ENCODE measurements around the gene POU2F1. TPM values are rescaled to one million over a fixed set of nuclear protein-coding genes. Genes with fewer than 3 reads are reported as not detected.

Gene POU2F1
- total RNA-seq, 1 experiment from 2014 or later = 11.6 TPM

DNA sequence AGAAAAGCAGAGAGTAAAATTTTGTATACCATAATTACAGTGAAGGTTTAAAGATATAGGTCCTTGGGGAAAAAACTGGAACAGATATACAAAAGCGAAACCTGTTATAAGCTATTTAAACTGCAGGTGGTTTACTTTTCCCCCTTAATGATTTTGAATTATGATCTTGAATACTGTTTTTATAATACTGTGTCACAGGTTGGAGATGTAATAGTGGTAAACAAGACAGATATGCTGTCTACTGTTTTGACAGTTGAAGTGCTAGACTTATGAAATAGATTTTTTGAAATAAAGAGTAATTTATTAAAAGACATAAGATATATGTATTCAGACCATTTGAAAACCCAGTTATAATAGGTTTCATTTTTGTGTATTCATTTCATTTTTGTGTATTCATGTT is 168.3 kb downstream of the POU2F1 start:
- ChIA-PET CTCF (interaction anchor here (0.9 to 3.0 kb wide), 3 partner anchors 13 to 122 kb away, joined by 3 to 16 read pairs (median 4); no protein-coding TSS in a partner anchor), POLR2A (no interaction called here)
- Mint-ChIP-seq H3K27ac (ENCODE audit: low read depth, unreplicated experiment) (no peak overlapping the region), H3K27me3 (ENCODE audit: insufficient read depth, unreplicated experiment) (no peaks in the 10 kb centered on the region), H3K36me3 (ENCODE audit: insufficient read depth, unreplicated experiment) (peaks cover 12% of the 10 kb centered on the region), H3K4me3 (ENCODE audit: unreplicated experiment) (no peak overlapping the region), H3K9me3 (ENCODE audit: unreplicated experiment) (no peaks in the 10 kb centered on the region), H3K4me1 (ENCODE audit: insufficient read depth, unreplicated experiment) (no peaks in the 10 kb centered on the region)
- intact Hi-C loops (cut with micrococcal nuclease) = no loop called here
- TF ChIP-seq, protein P1, sequence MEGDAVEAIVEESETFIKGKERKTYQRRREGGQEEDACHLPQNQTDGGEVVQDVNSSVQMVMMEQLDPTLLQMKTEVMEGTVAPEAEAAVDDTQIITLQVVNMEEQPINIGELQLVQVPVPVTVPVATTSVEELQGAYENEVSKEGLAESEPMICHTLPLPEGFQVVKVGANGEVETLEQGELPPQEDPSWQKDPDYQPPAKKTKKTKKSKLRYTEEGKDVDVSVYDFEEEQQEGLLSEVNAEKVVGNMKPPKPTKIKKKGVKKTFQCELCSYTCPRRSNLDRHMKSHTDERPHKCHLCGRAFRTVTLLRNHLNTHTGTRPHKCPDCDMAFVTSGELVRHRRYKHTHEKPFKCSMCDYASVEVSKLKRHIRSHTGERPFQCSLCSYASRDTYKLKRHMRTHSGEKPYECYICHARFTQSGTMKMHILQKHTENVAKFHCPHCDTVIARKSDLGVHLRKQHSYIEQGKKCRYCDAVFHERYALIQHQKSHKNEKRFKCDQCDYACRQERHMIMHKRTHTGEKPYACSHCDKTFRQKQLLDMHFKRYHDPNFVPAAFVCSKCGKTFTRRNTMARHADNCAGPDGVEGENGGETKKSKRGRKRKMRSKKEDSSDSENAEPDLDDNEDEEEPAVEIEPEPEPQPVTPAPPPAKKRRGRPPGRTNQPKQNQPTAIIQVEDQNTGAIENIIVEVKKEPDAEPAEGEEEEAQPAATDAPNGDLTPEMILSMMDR (IDR thresholded peaks at IDR 0.05; ENCODE audit: unreplicated experiment) = no peak
- no TSS peak for BruUV-seq (replicated peaks)
- DNase-seq (ENCODE audit: unreplicated experiment) = no peak

- TF ChIP-seq, protein P1 (IDR thresholded peaks at IDR 0.05; ENCODE audit: unreplicated experiment) = no peak
- no peaks in the 10 kb centered on the region for H3K27me3 Mint-ChIP-seq (ENCODE audit: insufficient read depth, unreplicated experiment)
- H3K9me3 Mint-ChIP-seq (ENCODE audit: unreplicated experiment) = no peaks in the 10 kb centered on the region
- BruUV-seq (replicated peaks) = no TSS peak
- no peak overlapping the region for H3K27ac Mint-ChIP-seq (ENCODE audit: low read depth, unreplicated experiment)
- ChIA-PET CTCF (interaction anchor here (0.6 to 4.3 kb wide), 9 partner anchors 10 to 414 kb away, joined by 3 to 24 read pairs (median 3); no protein-coding TSS in a partner anchor), POLR2A (no interaction called here)
- no peaks in the 10 kb centered on the region for H3K4me1 Mint-ChIP-seq (ENCODE audit: insufficient read depth, unreplicated experiment)
- H3K4me3 Mint-ChIP-seq (ENCODE audit: unreplicated experiment) = no peak overlapping the region
- H3K36me3 Mint-ChIP-seq (ENCODE audit: insufficient read depth, unreplicated experiment) = peaks cover 12% of the 10 kb centered on the region
- intact Hi-C loops (cut with micrococcal nuclease) = no loop called here
- DNase-seq (ENCODE audit: unreplicated experiment) = no peak
These were observed 171.6 kb downstream of the POU2F1 start for GRCh38 chr1:167392200-167392696.

- H3K9me3 Mint-ChIP-seq (ENCODE audit: unreplicated experiment) = no peaks in the 10 kb centered on the region
- intact Hi-C loops (cut with micrococcal nuclease) = loop anchor here (2.0 kb wide), 1 partner anchor 334 kb away; no protein-coding TSS in a partner anchor
- no peak overlapping the region for H3K4me3 Mint-ChIP-seq (ENCODE audit: unreplicated experiment)
- DNase-seq (ENCODE audit: unreplicated experiment) = no peak
- no TSS peak for BruUV-seq (replicated peaks)
- H3K27me3 Mint-ChIP-seq (ENCODE audit: insufficient read depth, unreplicated experiment) = no peaks in the 10 kb centered on the region
- ChIA-PET POLR2A (interaction anchor here (0.6 to 1.2 kb wide), 3 partner anchors 132 to 153 kb away, joined by 3 to 5 read pairs (median 3); partner anchors contain the start of gene CREG1), CTCF (interaction anchor here (0.7 to 5.6 kb wide), 44 partner anchors 9 to 490 kb away, joined by 3 to 84 read pairs (median 5); partner anchors contain the start of gene STYXL2)
- H3K36me3 Mint-ChIP-seq (ENCODE audit: insufficient read depth, unreplicated experiment) = peaks cover 37% of the 10 kb centered on the region
- peak overlapping the region; percentile 31 for H3K27ac Mint-ChIP-seq (ENCODE audit: low read depth, unreplicated experiment)
- peaks cover 6% of the 10 kb centered on the region for H3K4me1 Mint-ChIP-seq (ENCODE audit: insufficient read depth, unreplicated experiment)
- TF ChIP-seq, protein P1 (IDR thresholded peaks at IDR 0.05; ENCODE audit: unreplicated experiment) = no peak
These were observed 179.8 kb downstream of the POU2F1 start for GRCh38 chr1:167400359-167400953.

DNA sequence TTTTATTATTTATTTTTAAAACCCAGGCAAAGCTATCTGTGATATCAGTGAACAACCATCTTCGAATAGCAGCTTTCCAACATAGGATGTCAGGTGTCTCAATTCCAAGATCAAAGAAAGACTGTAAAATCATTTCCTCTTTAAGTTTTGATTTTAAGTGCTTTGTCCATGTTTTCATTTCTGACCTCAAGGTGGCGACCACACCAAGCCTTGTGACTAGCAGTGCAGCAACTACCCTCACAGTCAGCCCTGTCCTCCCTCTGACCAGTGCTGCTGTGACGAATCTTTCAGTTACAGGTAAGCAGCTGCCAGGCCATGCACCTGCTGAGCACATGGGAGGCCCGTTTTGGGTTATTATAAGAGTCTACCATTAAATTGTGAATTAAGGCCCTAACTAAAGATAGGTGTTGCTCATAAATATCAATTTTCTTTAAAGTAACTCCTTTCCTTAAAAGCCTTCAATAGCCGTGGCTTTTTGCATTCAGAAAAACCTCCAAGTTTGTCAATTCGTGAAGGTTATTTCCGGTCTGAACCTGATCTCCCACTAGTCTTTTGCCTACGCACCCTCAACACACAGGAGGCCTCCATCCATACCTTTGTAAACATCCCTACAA is 180.7 kb downstream of the POU2F1 start:
- DNase-seq (ENCODE audit: unreplicated experiment) = peak; percentile 76
- H3K27ac Mint-ChIP-seq (ENCODE audit: low read depth, unreplicated experiment) = peak overlapping the region; percentile 23
- BruUV-seq (replicated peaks) = no TSS peak
- H3K4me1 Mint-ChIP-seq (ENCODE audit: insufficient read depth, unreplicated experiment) = peaks cover 6% of the 10 kb centered on the region
- ChIA-PET POLR2A (interaction anchor here (0.6 to 1.7 kb wide), 7 partner anchors 15 to 181 kb away, joined by 3 to 5 read pairs (median 4); partner anchors contain the start of gene CREG1), CTCF (interaction anchor here (0.6 to 5.6 kb wide), 64 partner anchors 8 to 679 kb away, joined by 3 to 84 read pairs (median 5); partner anchors contain the start of genes POU2F1 and STYXL2)
- TF ChIP-seq, protein P1 (IDR thresholded peaks at IDR 0.05; ENCODE audit: unreplicated experiment) = peak; percentile 72
- H3K36me3 Mint-ChIP-seq (ENCODE audit: insufficient read depth, unreplicated experiment) = peaks cover 41% of the 10 kb centered on the region
- no peaks in the 10 kb centered on the region for H3K9me3 Mint-ChIP-seq (ENCODE audit: unreplicated experiment)
- intact Hi-C loops (cut with micrococcal nuclease) = loop anchor here (1.0 to 2.0 kb wide), 6 partner anchors 41 to 335 kb away; no protein-coding TSS in a partner anchor
- H3K4me3 Mint-ChIP-seq (ENCODE audit: unreplicated experiment) = no peak overlapping the region
- H3K27me3 Mint-ChIP-seq (ENCODE audit: insufficient read depth, unreplicated experiment) = no peaks in the 10 kb centered on the region
